T-cell (primary cell): Measurements from ENCODE around the gene ZNF469. TPM values are rescaled to one million over a fixed set of nuclear protein-coding genes. Genes with fewer than 3 reads are reported as not detected.

ENCODE experiments used
- ATAC-seq, 4 experiments: fragments of 200-7000 bp in 3 of 4; fragments of 150-1000 bp in 1 of 4; cut with Tn5 transposase; replicated peaks in 1 of 4; 1 replicate in 3 of 4; 2 replicates in 1 of 4; pipeline ENCODE4 v1.10.0; 2021; ENCODE audit warnings: moderate library complexity in 3 of 4, mild to moderate bottlenecking in 2 of 4, moderate number of reproducible peaks in 1 of 4
- CTCF ChIA-PET, 2 donors: fragments of 300-600 bp; sonication (Branson Sonifier 250); formaldehyde crosslinking; loops; one replicate each; lab custom pipeline; 2022; ENCODE audit warnings: antibody characterized with exemption in 2 of 2; lab: Charles Lee
- POLR2A ChIA-PET, 2 donors: fragments of 300-600 bp; sonication (Branson Sonifier 250); formaldehyde crosslinking; loops; one replicate each; lab custom pipeline; 2022; ENCODE audit warnings: antibody characterized with exemption in 2 of 2; lab: Charles Lee
- DNase-seq, 35 experiments: peaks; one replicate each; pipeline versions ENCODE4 v3.0.0 to v3.0.0-alpha.2; 2013 to 2023
- H3K27ac ChIP-seq: one replicate; pipeline ENCODE4 v1.5.1; 2013; ENCODE audit warnings: low read length
- H3K27me3 ChIP-seq, 2 experiments: replicated peaks in 1 of 2; 1 replicate in 1 of 2; 2 replicates in 1 of 2; pipeline versions ENCODE4 v1.6.1 to v1.7.0; 2013; ENCODE audit warnings: low read length in 1 of 2, mixed read lengths in 1 of 2; ENCODE audit not compliant: control insufficient read depth in 2 of 2, insufficient read depth in 2 of 2; ENCODE audit errors: extremely low read depth in 1 of 2
- H3K36me3 ChIP-seq, 2 donors: 1 replicate in 1 of 2; 2 replicates in 1 of 2; pipeline versions ENCODE4 v1.6.1 to v1.7.0; 2013; ENCODE audit warnings: low read length in 1 of 2; ENCODE audit not compliant: control insufficient read depth in 2 of 2, insufficient read depth in 1 of 2; ENCODE audit errors: extremely low read depth in 1 of 2
- H3K4me1 ChIP-seq, 2 experiments: 1 replicate in 1 of 2; 2 replicates in 1 of 2; pipeline versions ENCODE4 v1.6.1 to v1.7.0; 2013; ENCODE audit warnings: low read length in 2 of 2, mixed read lengths in 1 of 2; ENCODE audit not compliant: insufficient read depth in 2 of 2, control insufficient read depth in 1 of 2; ENCODE audit errors: extremely low read depth in 1 of 2
- H3K4me3 ChIP-seq, 2 donors: 1 replicate in 1 of 2; 2 replicates in 1 of 2; pipeline versions ENCODE4 v1.5.1 to v1.7.0; 2013; ENCODE audit warnings: mild to moderate bottlenecking in 2 of 2, low read length in 1 of 2, moderate library complexity in 1 of 2; ENCODE audit not compliant: control insufficient read depth in 1 of 2; ENCODE audit errors: extremely low read depth in 1 of 2
- H3K9me3 ChIP-seq: 2 replicates; pipeline ENCODE4 v1.7.0; 2013
- H3K27ac Mint-ChIP-seq, 2 donors: one replicate each; pipeline ENCODE4 v1.8.0; 2020 to 2021; ENCODE audit warnings: mild to moderate bottlenecking in 2 of 2, mixed read lengths in 2 of 2
- H3K27me3 Mint-ChIP-seq, 2 donors: one replicate each; pipeline ENCODE4 v1.8.0; 2021 to 2022; ENCODE audit warnings: mixed read lengths in 2 of 2
- H3K36me3 Mint-ChIP-seq: one replicate; pipeline ENCODE4 v1.8.0; 2021; ENCODE audit warnings: mixed read lengths
- H3K4me1 Mint-ChIP-seq, 3 donors: one replicate each; pipeline ENCODE4 v1.8.0; 2020 to 2022; ENCODE audit warnings: mixed read lengths in 3 of 3, mild to moderate bottlenecking in 1 of 3
- H3K4me3 Mint-ChIP-seq, 3 donors: one replicate each; pipeline ENCODE4 v1.8.0; 2020 to 2022; ENCODE audit warnings: mild to moderate bottlenecking in 3 of 3, mixed read lengths in 3 of 3, moderate library complexity in 3 of 3
- H3K9me3 Mint-ChIP-seq, 3 donors: one replicate each; pipeline ENCODE4 v1.8.0; 2020 to 2022; ENCODE audit warnings: mixed read lengths in 3 of 3
- WGBS: methylation state at CpG from one replicate; pipeline ENCODE4 v1.1.5; 2013; ENCODE audit warnings: missing lambda C conversion rate; ENCODE audit not compliant: insufficient coverage; 5-methylcytosine and 5-hydroxymethylcytosine counted together
- total RNA-seq, 35 experiments: library from RNA in 6 of 35; stranded (reverse) in 6 of 35; fragments of 120-200 nt in 1 of 35; gene quantifications; one replicate each; pipeline versions ENCODE4 v1.2.1 to v1.2.4 and lab custom pipeline; 2013 to 2026

The ZNF469 gene
- total RNA-seq, 5 donors from 2014 or later (not counting 1 experiment from before 2014, with no cell fraction given): 0.63 to 1.8 (median 1.6) TPM

- H3K4me1 ChIP-seq: no peaks in the 10 kb centered on the region
- Mint-ChIP-seq H3K4me3 (no peak overlapping the region), H3K27ac (no peak overlapping the region), H3K36me3 (no peaks in the 10 kb centered on the region), H3K4me1 (no peaks in the 10 kb centered on the region), H3K9me3 (no peaks in the 10 kb centered on the region), H3K27me3 (peaks cover 0 to 2% of the 10 kb centered on the region in 2 donors)
- no peaks in the 10 kb centered on the region for H3K9me3 ChIP-seq
- CTCF ChIA-PET: no interaction called here
- 83% methylated on average over 9 of the region's 12 CpGs for WGBS
- peaks cover 0 to 28% of the 10 kb centered on the region in 2 experiments for H3K27me3 ChIP-seq
- POLR2A ChIA-PET: no interaction called here
- H3K36me3 ChIP-seq: no peaks in the 10 kb centered on the region
- DNase-seq: no peak
- H3K27ac ChIP-seq: no peak overlapping the region
- no peak for ATAC-seq
- H3K4me3 ChIP-seq: no peak overlapping the region
Observed at GRCh38 chr16:88413631-88414030, 30.9 kb downstream of the ZNF469 start.

GRCh38 chr16:88414521-88415380 is 32.0 kb downstream of the ZNF469 start:
- Histone ChIP-seq H3K36me3 (no peaks in the 10 kb centered on the region), H3K27me3 (peaks cover 0 to 40% of the 10 kb centered on the region in 2 experiments), H3K27ac (no peak overlapping the region), H3K9me3 (no peaks in the 10 kb centered on the region), H3K4me3 (no peak overlapping the region), H3K4me1 (no peaks in the 10 kb centered on the region)
- ChIA-PET CTCF (no interaction called here), POLR2A (no interaction called here)
- ATAC-seq (no peak), DNase-seq (no peak)
- Mint-ChIP-seq H3K9me3 (no peaks in the 10 kb centered on the region), H3K4me3 (no peak overlapping the region), H3K4me1 (no peaks in the 10 kb centered on the region), H3K27me3 (peaks cover 0 to 5% of the 10 kb centered on the region in 2 donors), H3K27ac (no peak overlapping the region), H3K36me3 (no peaks in the 10 kb centered on the region)
- 82% methylated on average over 27 of the region's 34 CpGs for WGBS

DNA sequence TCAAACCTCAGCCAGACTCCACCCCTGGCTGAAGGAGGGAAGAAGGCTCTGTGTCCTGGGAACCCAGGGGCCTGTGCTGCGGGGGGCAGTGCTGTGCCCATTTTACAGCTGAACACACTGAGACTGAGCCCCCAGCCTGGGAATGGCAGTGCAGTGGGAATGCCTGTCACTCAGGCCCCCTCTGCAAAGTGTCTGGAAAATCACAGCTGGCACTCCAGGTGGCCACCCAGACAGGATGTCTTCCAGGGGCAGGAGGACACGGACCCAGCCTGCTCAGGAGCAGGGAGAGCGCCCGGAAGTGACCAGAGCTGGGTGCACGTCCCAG is 32.6 kb downstream of the ZNF469 start:
- Mint-ChIP-seq H3K4me3 (no peak overlapping the region), H3K27ac (no peak overlapping the region), H3K4me1 (no peaks in the 10 kb centered on the region), H3K9me3 (no peaks in the 10 kb centered on the region), H3K36me3 (no peaks in the 10 kb centered on the region), H3K27me3 (peaks cover 0 to 5% of the 10 kb centered on the region in 2 donors)
- Histone ChIP-seq H3K4me1 (no peaks in the 10 kb centered on the region), H3K27me3 (peaks cover 0 to 44% of the 10 kb centered on the region in 2 experiments), H3K36me3 (no peaks in the 10 kb centered on the region), H3K27ac (no peak overlapping the region), H3K4me3 (no peak overlapping the region), H3K9me3 (no peaks in the 10 kb centered on the region)
- CTCF ChIA-PET: no interaction called here
- no peak for DNase-seq
- POLR2A ChIA-PET: no interaction called here
- 82% methylated on average over 5 of the region's 5 CpGs for WGBS
- ATAC-seq: no peak

GRCh38 chr16:88415713-88416323 is 33.1 kb downstream of the ZNF469 start:
- Histone ChIP-seq H3K4me1 (no peaks in the 10 kb centered on the region), H3K27me3 (peaks cover 0 to 49% of the 10 kb centered on the region in 2 experiments), H3K4me3 (no peak overlapping the region), H3K36me3 (no peaks in the 10 kb centered on the region), H3K9me3 (no peaks in the 10 kb centered on the region), H3K27ac (no peak overlapping the region)
- CTCF ChIA-PET: no interaction called here
- Mint-ChIP-seq H3K27me3 (peaks cover 0 to 5% of the 10 kb centered on the region in 2 donors), H3K4me3 (no peak overlapping the region), H3K36me3 (no peaks in the 10 kb centered on the region), H3K4me1 (no peaks in the 10 kb centered on the region), H3K27ac (no peak overlapping the region), H3K9me3 (no peaks in the 10 kb centered on the region)
- no peak for DNase-seq
- no peak for ATAC-seq
- 90% methylated on average over 21 of the region's 29 CpGs for WGBS
- POLR2A ChIA-PET: no interaction called here

DNA sequence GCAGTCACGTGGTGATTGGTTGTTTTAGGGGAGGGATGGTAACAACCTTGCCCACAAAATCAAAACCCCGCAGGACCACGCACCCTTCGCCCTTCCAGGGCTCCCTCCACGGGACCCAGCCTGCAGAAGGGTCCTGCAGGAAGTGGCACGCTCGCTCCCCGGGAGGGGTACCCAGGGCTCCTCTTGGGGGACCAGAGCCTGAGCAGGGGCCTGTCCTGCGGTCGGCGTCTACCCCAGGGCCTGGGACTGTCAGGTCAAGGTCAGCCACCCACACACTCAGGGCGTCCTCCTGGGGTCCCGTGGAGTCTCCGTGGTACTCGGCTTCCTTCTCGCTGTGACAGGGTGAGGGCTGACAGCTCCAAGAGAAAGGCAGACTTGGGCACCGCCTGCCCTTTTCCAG is 33.9 kb downstream of the ZNF469 start:
- no peaks in the 10 kb centered on the region for H3K4me1 ChIP-seq
- Mint-ChIP-seq H3K9me3 (no peaks in the 10 kb centered on the region), H3K36me3 (no peaks in the 10 kb centered on the region), H3K4me3 (no peak overlapping the region), H3K27me3 (peaks cover 0 to 5% of the 10 kb centered on the region in 2 donors), H3K27ac (no peak overlapping the region), H3K4me1 (no peaks in the 10 kb centered on the region)
- H3K4me3 ChIP-seq: no peak overlapping the region
- CTCF ChIA-PET: no interaction called here
- ATAC-seq: no peak
- POLR2A ChIA-PET: no interaction called here
- no peak overlapping the region for H3K27ac ChIP-seq
- H3K9me3 ChIP-seq: no peaks in the 10 kb centered on the region
- 86% methylated on average over 15 of the region's 17 CpGs for WGBS
- H3K36me3 ChIP-seq: no peaks in the 10 kb centered on the region
- H3K27me3 ChIP-seq: peaks cover 0 to 56% of the 10 kb centered on the region in 2 experiments
- DNase-seq: no peak

GRCh38 chr16:88417684-88418476 is 35.1 kb downstream of the ZNF469 start:
- Histone ChIP-seq H3K36me3 (no peaks in the 10 kb centered on the region), H3K4me3 (no peak overlapping the region), H3K9me3 (no peaks in the 10 kb centered on the region), H3K27me3 (peaks cover 0 to 57% of the 10 kb centered on the region in 2 experiments), H3K27ac (no peak overlapping the region), H3K4me1 (no peaks in the 10 kb centered on the region)
- POLR2A ChIA-PET: no interaction called here
- 83% methylated on average over 12 of the region's 17 CpGs for WGBS
- H3K4me1 Mint-ChIP-seq: no peaks in the 10 kb centered on the region
- ATAC-seq (no peak), DNase-seq (no peak)
- peaks cover 0 to 5% of the 10 kb centered on the region in 2 donors for H3K27me3 Mint-ChIP-seq
- no peak overlapping the region for H3K27ac Mint-ChIP-seq
- H3K9me3 Mint-ChIP-seq: peaks cover 0 to 4% (median 0%) of the 10 kb centered on the region in 3 donors
- no peaks in the 10 kb centered on the region for H3K36me3 Mint-ChIP-seq
- H3K4me3 Mint-ChIP-seq: no peak overlapping the region
- CTCF ChIA-PET: no interaction called here
